HTR-8/SVneo (cell line): ENCODE measurements around the gene STRIP1.
A peak's percentile ranks its signal among the peaks of the same experiment; 100 is the strongest.

Experiments
- DNase-seq: peaks from one replicate; pipeline ENCODE4 v3.0.0; 2011; ENCODE audit warnings: low spot score, mixed read lengths; ENCODE audit not compliant: insufficient read length
- FAIRE-seq: peaks from 2 replicates; lab custom pipeline; 2011; peaks lifted over from hg19 to GRCh38; lab: Jason Lieb, UNC

STRIP1 gene

GRCh38 chr1:110034451-110035235 is at the start of gene STRIP1:
Gene STRIP1, plus strand, starts transcription at chr1:110034624. Its CDS starts 14 bp downstream, at chr1:110034638.
- DNase-seq: peak; percentile 83
- no peak for FAIRE-seq

- DNase-seq (no peak), FAIRE-seq (no peak)
These were observed 49.0 kb upstream of the STRIP1 start for GRCh38 chr1:109985247-109986053.

- no peak for DNase-seq
These were observed 48.4 kb upstream of the STRIP1 start for GRCh38 chr1:109986054-109986444.

GRCh38 chr1:109988349-109988914 is 46.0 kb upstream of the STRIP1 start:
- DNase-seq (no peak), FAIRE-seq (no peak)

More at GRCh38 chr1:109986054-109986444, 48.4 kb upstream of the STRIP1 start:
- FAIRE-seq: no peak

GRCh38 chr1:109989506-109990301 is 44.7 kb upstream of the STRIP1 start:
- no peak for FAIRE-seq

GRCh38 chr1:109990302-109990653 is 44.1 kb upstream of the STRIP1 start:
- no peak for FAIRE-seq
- no peak for DNase-seq

More at GRCh38 chr1:109989506-109990301, 44.7 kb upstream of the STRIP1 start:
- no peak for DNase-seq

GRCh38 chr1:109991400-109991925 is 43.0 kb upstream of the STRIP1 start:
- DNase-seq: no peak
- no peak for FAIRE-seq

GRCh38 chr1:109993885-109994284 is 40.5 kb upstream of the STRIP1 start:
- no peak for DNase-seq

GRCh38 chr1:109994654-109995053 is 39.8 kb upstream of the STRIP1 start:
- no peak for FAIRE-seq
- DNase-seq: no peak

More at GRCh38 chr1:109993885-109994284, 40.5 kb upstream of the STRIP1 start:
- FAIRE-seq: no peak

- DNase-seq (no peak), FAIRE-seq (no peak)
These were observed 38.9 kb upstream of the STRIP1 start for GRCh38 chr1:109995536-109995935.

GRCh38 chr1:109996476-109996875 is 37.9 kb upstream of the STRIP1 start:
- FAIRE-seq: no peak
- DNase-seq: no peak

GRCh38 chr1:109997204-109997866 is 37.1 kb upstream of the STRIP1 start:
- FAIRE-seq (no peak), DNase-seq (no peak)

- no peak for DNase-seq
- no peak for FAIRE-seq
These were observed 36.6 kb upstream of the STRIP1 start for GRCh38 chr1:109997867-109998229.

GRCh38 chr1:110002695-110003094 is 31.7 kb upstream of the STRIP1 start:
- no peak for FAIRE-seq
- DNase-seq: no peak

GRCh38 chr1:110003747-110004428 is 30.5 kb upstream of the STRIP1 start:
- no peak for FAIRE-seq
- DNase-seq: peak; percentile 66

- no peak for DNase-seq
- no peak for FAIRE-seq
These were observed 29.8 kb upstream of the STRIP1 start for GRCh38 chr1:110004583-110004982.

GRCh38 chr1:110005971-110006370 is 28.5 kb upstream of the STRIP1 start:
- FAIRE-seq: no peak

GRCh38 chr1:110006516-110006915 is 27.9 kb upstream of the STRIP1 start:
- no peak for FAIRE-seq
- DNase-seq: no peak

More at GRCh38 chr1:110005971-110006370, 28.5 kb upstream of the STRIP1 start:
- DNase-seq: no peak
